H9 (cell line): ENCODE measurements around the gene ART3. TPM values are rescaled to one million over a fixed set of nuclear protein-coding genes. Genes with fewer than 3 reads are reported as not detected.

Experiments
- DNase-seq: peaks from one replicate; pipeline ENCODE4 v3.0.0-alpha.2; 2017
- H2AFZ ChIP-seq: one replicate; pipeline ENCODE4 v1.6.1; 2013; ENCODE audit warnings: mild to moderate bottlenecking, low read length, control low read depth, moderate library complexity
- H2AK5ac ChIP-seq: 2 replicates; pipeline ENCODE4 v1.6.1; 2013; ENCODE audit warnings: low read length, control low read depth, mixed read lengths; ENCODE audit not compliant: insufficient read length
- H2BK120ac ChIP-seq: one replicate; pipeline ENCODE4 v1.6.1; 2013; ENCODE audit warnings: low read depth, mild to moderate bottlenecking, low read length, control low read depth, inconsistent platforms; ENCODE audit not compliant: poor library complexity, severe bottlenecking
- H2BK12ac ChIP-seq: 2 replicates; pipeline ENCODE4 v1.6.1; 2013; ENCODE audit warnings: low read length, control low read depth, mixed read lengths, low read depth; ENCODE audit not compliant: insufficient read length
- H2BK15ac ChIP-seq: 2 replicates; pipeline ENCODE4 v1.6.1; 2013; ENCODE audit warnings: low read depth, low read length, control low read depth
- H2BK20ac ChIP-seq: one replicate; pipeline ENCODE4 v1.6.1; 2013; ENCODE audit warnings: low read depth, mild to moderate bottlenecking, low read length, control low read depth, inconsistent platforms; ENCODE audit not compliant: poor library complexity, severe bottlenecking
- H2BK5ac ChIP-seq: 2 replicates; pipeline ENCODE4 v1.6.1; 2013; ENCODE audit warnings: low read length, control low read depth, mixed read lengths; ENCODE audit not compliant: insufficient read length
- H3K14ac ChIP-seq: 2 replicates; pipeline ENCODE4 v1.6.1; 2013; ENCODE audit warnings: low read length, control low read depth; ENCODE audit not compliant: insufficient read depth
- H3K18ac ChIP-seq: 2 replicates; pipeline ENCODE4 v1.6.1; 2013; ENCODE audit warnings: low read depth, mild to moderate bottlenecking, mixed read lengths, low read length, control low read depth; ENCODE audit not compliant: insufficient read length
- H3K23ac ChIP-seq: 2 replicates; pipeline ENCODE4 v1.6.1; 2013; ENCODE audit warnings: low read length, control low read depth, mixed read lengths, low read depth; ENCODE audit not compliant: insufficient read length
- H3K23me2 ChIP-seq: 2 replicates; pipeline ENCODE4 v1.6.1; 2013; ENCODE audit warnings: low read depth, mild to moderate bottlenecking, mixed read lengths, low read length, control low read depth; ENCODE audit not compliant: insufficient read length, poor library complexity, severe bottlenecking
- H3K27ac ChIP-seq: 2 replicates; pipeline ENCODE4 v1.5.1; 2013; ENCODE audit warnings: low read length, control low read depth, mixed read lengths, low read depth; ENCODE audit not compliant: insufficient read length
- H3K27me3 ChIP-seq: 2 replicates; pipeline ENCODE4 v1.6.1; 2013; ENCODE audit warnings: low read length, control low read depth, inconsistent platforms; ENCODE audit not compliant: insufficient read depth
- H3K4ac ChIP-seq: 2 replicates; pipeline ENCODE4 v1.6.1; 2013; ENCODE audit warnings: low read depth, mild to moderate bottlenecking, control low read depth, inconsistent platforms, low read length, moderate library complexity
- H3K4me1 ChIP-seq: 2 replicates; pipeline ENCODE4 v1.6.1; 2013; ENCODE audit warnings: low read length, control low read depth, inconsistent platforms; ENCODE audit not compliant: insufficient read depth
- H3K4me2 ChIP-seq: 2 replicates; pipeline ENCODE4 v1.6.1; 2013; ENCODE audit warnings: low read length, control low read depth, mixed read lengths; ENCODE audit not compliant: insufficient read length, insufficient read depth
- H3K56ac ChIP-seq: 2 replicates; pipeline ENCODE4 v1.6.1; 2013; ENCODE audit warnings: low read depth, mild to moderate bottlenecking, mixed read lengths, low read length, control low read depth; ENCODE audit not compliant: insufficient read length
- H3K79me1 ChIP-seq: 2 replicates; pipeline ENCODE4 v1.6.1; 2013; ENCODE audit warnings: low read depth, mild to moderate bottlenecking, moderate library complexity, low read length, control low read depth, inconsistent platforms; ENCODE audit not compliant: insufficient read depth, poor library complexity, severe bottlenecking
- H3K79me2 ChIP-seq: 2 replicates; pipeline ENCODE4 v1.6.1; 2013; ENCODE audit warnings: low read length, control low read depth, inconsistent platforms; ENCODE audit not compliant: insufficient read depth
- H3K9ac ChIP-seq: 2 replicates; pipeline ENCODE4 v1.6.1; 2013; ENCODE audit warnings: low read length, control low read depth, mixed read lengths; ENCODE audit not compliant: insufficient read length; ENCODE audit errors: extremely low read depth
- H3K9me3 ChIP-seq: one replicate; pipeline ENCODE4 v1.6.1; 2013; ENCODE audit warnings: low read depth, low read length, inconsistent platforms; ENCODE audit not compliant: control insufficient read depth
- H3T11ph ChIP-seq: one replicate; pipeline ENCODE4 v1.6.1; 2013; ENCODE audit warnings: mild to moderate bottlenecking, low read length, control low read depth, inconsistent platforms
- H4K20me1 ChIP-seq: one replicate; pipeline ENCODE4 v1.6.1; 2013; ENCODE audit not compliant: control insufficient read depth, insufficient read length, insufficient read depth
- H4K5ac ChIP-seq: 2 replicates; pipeline ENCODE4 v1.6.1; 2013; ENCODE audit warnings: low read depth, mild to moderate bottlenecking, mixed read lengths, low read length, control low read depth; ENCODE audit not compliant: insufficient read length
- H4K8ac ChIP-seq: replicated peaks from 2 replicates; pipeline ENCODE4 v1.6.1; 2013; ENCODE audit warnings: low read length, control low read depth, mixed read lengths, low read depth; ENCODE audit not compliant: insufficient read length
- H4K91ac ChIP-seq: 2 replicates; pipeline ENCODE4 v1.6.1; 2013; ENCODE audit warnings: low read depth, mild to moderate bottlenecking, moderate library complexity, mixed read lengths, low read length, control low read depth; ENCODE audit not compliant: insufficient read length
- H3K27ac Mint-ChIP-seq, 3 experiments: 2 replicates in 2 of 3; 3 replicates in 1 of 3; pipeline ENCODE4 v1.8.0; 2020 to 2021; ENCODE audit warnings: mixed read lengths in 3 of 3, mild to moderate bottlenecking in 1 of 3, moderate library complexity in 1 of 3
- H3K27me3 Mint-ChIP-seq: 2 replicates; pipeline ENCODE4 v1.8.0; 2021; ENCODE audit warnings: low read depth, mild to moderate bottlenecking, moderate library complexity, mixed read lengths
- H3K36me3 Mint-ChIP-seq, 3 experiments: 2 replicates in 2 of 3; 3 replicates in 1 of 3; pipeline ENCODE4 v1.8.0; 2020 to 2021; ENCODE audit warnings: low read depth in 3 of 3, mixed read lengths in 3 of 3; ENCODE audit not compliant: insufficient read depth in 1 of 3
- H3K4me1 Mint-ChIP-seq, 2 experiments: 2 replicates each; pipeline ENCODE4 v1.8.0; 2020; ENCODE audit warnings: mixed read lengths in 2 of 2
- H3K4me3 Mint-ChIP-seq, 2 experiments: 2 replicates in 1 of 2; 3 replicates in 1 of 2; pipeline ENCODE4 v1.8.0; 2020 to 2021; ENCODE audit warnings: mild to moderate bottlenecking in 2 of 2, mixed read lengths in 2 of 2, moderate library complexity in 1 of 2
- H3K9me3 Mint-ChIP-seq, 2 experiments: 2 replicates in 1 of 2; 3 replicates in 1 of 2; pipeline ENCODE4 v1.8.0; 2020; ENCODE audit warnings: mild to moderate bottlenecking in 2 of 2, mixed read lengths in 2 of 2, moderate library complexity in 1 of 2
- total RNA-seq: library from RNA; stranded (reverse); gene quantifications from 2 replicates; pipeline ENCODE4 v1.2.1, GENCODE V29; 2021
- TF ChIP-seq, protein P1 (sequence below): fragments of 200-600 bp; sonication (generic); conservative IDR thresholded peaks from 3 replicates; pipeline ENCODE4 v1.8.0; 2021; ENCODE audit warnings: antibody characterized with exemption, mild to moderate bottlenecking

Gene ART3
- total RNA-seq, 1 experiment from 2014 or later = 0.74 TPM

DNA sequence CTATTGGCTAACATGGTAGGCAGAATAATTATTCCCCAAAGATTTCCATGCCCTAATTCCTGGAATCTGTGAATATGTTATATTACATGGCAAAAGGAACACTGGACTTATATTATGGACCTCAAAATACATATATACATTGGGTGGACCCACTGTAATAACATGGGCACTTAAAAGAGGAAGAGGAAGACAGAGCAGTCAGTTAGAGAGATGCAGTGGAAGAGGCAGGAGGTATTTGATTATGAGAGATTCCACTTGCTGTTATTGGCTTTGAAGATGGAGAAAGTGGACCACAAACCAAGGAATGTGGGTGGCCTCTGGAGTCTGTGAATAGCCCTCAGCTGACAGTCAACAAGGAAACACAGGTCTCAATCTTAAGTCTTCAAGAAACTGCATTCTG is 14.0 kb upstream of the ART3 start:
- Histone ChIP-seq H2AK5ac (no peak overlapping the region), H3K14ac (no peak overlapping the region), H3K27ac (no peak overlapping the region), H4K20me1 (no peaks in the 10 kb centered on the region), H3K9ac (no peak overlapping the region), H2BK5ac (no peak overlapping the region), H2BK12ac (no peak overlapping the region), H4K5ac (no peak overlapping the region), H3K4me2 (no peak overlapping the region), H3K56ac (no peak overlapping the region), H2BK20ac (no peak overlapping the region), H3K27me3 (no peaks in the 10 kb centered on the region), H3K4me1 (peaks cover 7% of the 10 kb centered on the region), H3K79me2 (no peaks in the 10 kb centered on the region), H3T11ph (no peak overlapping the region), H2AFZ (no peak overlapping the region), H3K9me3 (no peaks in the 10 kb centered on the region), H3K23me2 (no peaks in the 10 kb centered on the region), H3K23ac (no peak overlapping the region), H2BK15ac (no peak overlapping the region), H3K79me1 (no peaks in the 10 kb centered on the region), H3K4ac (no peak overlapping the region), H3K18ac (no peak overlapping the region), H4K8ac (no peak overlapping the region), H4K91ac (no peak overlapping the region), H2BK120ac (no peak overlapping the region)
- no peaks in the 10 kb centered on the region for H3K36me3 Mint-ChIP-seq
- no peak overlapping the region for H3K27ac Mint-ChIP-seq
- H3K27me3 Mint-ChIP-seq = no peaks in the 10 kb centered on the region
- no peak overlapping the region for H3K4me3 Mint-ChIP-seq
- DNase-seq = no peak
- no peaks in the 10 kb centered on the region; a peak in 1 of 5 replicates for H3K9me3 Mint-ChIP-seq
- peaks cover 21 to 26% of the 10 kb centered on the region in 2 experiments for H3K4me1 Mint-ChIP-seq
- TF ChIP-seq, protein P1, sequence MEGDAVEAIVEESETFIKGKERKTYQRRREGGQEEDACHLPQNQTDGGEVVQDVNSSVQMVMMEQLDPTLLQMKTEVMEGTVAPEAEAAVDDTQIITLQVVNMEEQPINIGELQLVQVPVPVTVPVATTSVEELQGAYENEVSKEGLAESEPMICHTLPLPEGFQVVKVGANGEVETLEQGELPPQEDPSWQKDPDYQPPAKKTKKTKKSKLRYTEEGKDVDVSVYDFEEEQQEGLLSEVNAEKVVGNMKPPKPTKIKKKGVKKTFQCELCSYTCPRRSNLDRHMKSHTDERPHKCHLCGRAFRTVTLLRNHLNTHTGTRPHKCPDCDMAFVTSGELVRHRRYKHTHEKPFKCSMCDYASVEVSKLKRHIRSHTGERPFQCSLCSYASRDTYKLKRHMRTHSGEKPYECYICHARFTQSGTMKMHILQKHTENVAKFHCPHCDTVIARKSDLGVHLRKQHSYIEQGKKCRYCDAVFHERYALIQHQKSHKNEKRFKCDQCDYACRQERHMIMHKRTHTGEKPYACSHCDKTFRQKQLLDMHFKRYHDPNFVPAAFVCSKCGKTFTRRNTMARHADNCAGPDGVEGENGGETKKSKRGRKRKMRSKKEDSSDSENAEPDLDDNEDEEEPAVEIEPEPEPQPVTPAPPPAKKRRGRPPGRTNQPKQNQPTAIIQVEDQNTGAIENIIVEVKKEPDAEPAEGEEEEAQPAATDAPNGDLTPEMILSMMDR = no peak
